Measurements from ENCODE around the gene OSBPL10.
"Not testable (repeated sequence)": the region's sequence is repeated elsewhere in the genome, so short reads cannot be mapped to it uniquely, and the experiment has no call there.

The OSBPL10 gene

GRCh38 chr3:31804251-31805051 is 176.6 kb downstream of the OSBPL10 start:
- DNase-seq, result peak; percentile 38

- no peak for DNase-seq
Observed at GRCh38 chr3:31802981-31803740, 177.9 kb downstream of the OSBPL10 start.

- DNase-seq, result no peak
Observed at GRCh38 chr3:31800436-31800835, 180.6 kb downstream of the OSBPL10 start.

- no peak for DNase-seq
Observed at GRCh38 chr3:31798840-31799239, 182.2 kb downstream of the OSBPL10 start.

DNA sequence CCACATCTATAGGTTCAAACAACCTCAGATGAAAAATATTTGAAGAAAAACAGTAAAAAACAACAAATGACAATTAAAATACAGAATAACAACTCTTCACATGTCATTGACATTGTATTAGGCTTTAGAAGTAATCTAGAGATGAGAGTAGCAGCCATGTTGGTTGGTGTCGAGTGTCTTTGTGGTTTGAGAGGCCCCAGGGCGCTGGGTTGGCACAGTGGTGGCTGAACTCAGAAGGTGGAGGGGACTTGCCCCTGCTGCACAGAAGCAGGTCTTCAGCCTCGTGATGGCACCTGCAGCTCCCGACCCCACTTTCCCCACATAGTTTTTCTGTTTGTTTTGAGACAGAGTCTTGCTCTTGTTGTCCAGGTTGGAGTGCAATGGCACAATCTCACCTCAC is 187.2 kb downstream of the OSBPL10 start:
- DNase-seq, result no peak

DNA sequence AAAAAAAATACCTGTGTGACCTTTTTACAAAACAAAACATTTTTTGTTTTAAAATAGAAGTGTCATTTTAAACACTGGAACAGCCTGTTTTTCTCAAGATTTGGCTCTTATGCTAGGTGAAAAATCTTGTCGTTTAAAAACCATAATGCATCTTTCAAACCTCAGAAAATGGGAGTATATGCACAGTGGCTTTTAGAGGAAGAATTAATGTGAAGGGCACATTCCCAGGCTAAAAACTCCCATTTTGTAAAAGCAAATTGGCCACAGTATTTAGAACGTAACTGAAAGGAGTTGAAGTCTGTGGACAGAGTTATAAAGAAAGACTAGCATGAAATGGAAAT is 190.0 kb downstream of the OSBPL10 start:
- no peak for DNase-seq

GRCh38 chr3:31790193-31791089 is 190.6 kb downstream of the OSBPL10 start:
- DNase-seq, result peak; percentile 58

- DNase-seq, result no peak
Observed at GRCh38 chr3:31789429-31789828, 191.6 kb downstream of the OSBPL10 start.

- no peak for DNase-seq
Observed at GRCh38 chr3:31785734-31786133, 195.3 kb downstream of the OSBPL10 start.

DNA sequence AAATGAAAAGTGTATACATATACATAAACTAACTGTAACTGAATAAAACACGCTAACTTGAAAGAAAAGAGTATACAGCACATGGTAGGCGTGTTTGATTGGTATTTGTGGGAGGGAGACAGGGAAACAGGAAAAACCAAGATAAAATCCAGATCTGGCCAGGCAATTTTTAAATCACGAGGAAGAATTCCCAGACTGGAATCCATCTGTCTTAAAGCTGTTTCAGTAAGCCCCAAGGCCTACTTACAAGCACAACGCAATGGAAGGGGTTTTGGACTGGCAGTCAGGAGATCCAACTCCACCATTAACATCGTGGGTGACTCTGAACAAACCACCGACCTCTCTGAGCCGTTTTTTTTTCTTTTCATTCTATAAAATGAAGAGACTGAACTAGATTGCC is 195.8 kb downstream of the OSBPL10 start:
- DNase-seq, result no peak

GRCh38 chr3:31783851-31784250 is 197.2 kb downstream of the OSBPL10 start:
- not testable (repeated sequence) for DNase-seq

- DNase-seq, result not testable (repeated sequence)
Observed at GRCh38 chr3:31782306-31782705, 198.8 kb downstream of the OSBPL10 start.

- DNase-seq, result no peak
Observed at GRCh38 chr3:31779514-31779913, 201.5 kb downstream of the OSBPL10 start.

GRCh38 chr3:31777887-31778286 is 203.2 kb downstream of the OSBPL10 start:
- DNase-seq, result peak; percentile 7

DNA sequence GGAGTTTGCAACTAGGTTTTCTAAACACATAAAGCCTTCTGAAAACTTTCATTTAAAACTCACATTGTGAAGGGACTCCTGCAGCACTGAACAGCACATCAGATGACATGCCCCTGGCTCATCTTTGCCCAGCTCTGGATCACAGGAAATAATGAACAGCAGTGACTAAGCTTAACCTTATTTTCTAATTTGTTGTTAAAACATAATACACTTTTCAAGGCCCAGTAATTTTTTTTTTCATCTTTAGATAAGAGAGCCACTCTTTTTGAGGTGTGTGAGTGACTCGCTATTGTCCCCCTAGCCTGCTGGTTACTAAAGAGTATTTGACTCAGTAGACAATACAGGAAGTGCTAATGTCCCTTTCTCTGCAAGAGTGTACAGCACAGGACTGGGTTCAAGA is 204.0 kb downstream of the OSBPL10 start:
- DNase-seq, result no peak

DNA sequence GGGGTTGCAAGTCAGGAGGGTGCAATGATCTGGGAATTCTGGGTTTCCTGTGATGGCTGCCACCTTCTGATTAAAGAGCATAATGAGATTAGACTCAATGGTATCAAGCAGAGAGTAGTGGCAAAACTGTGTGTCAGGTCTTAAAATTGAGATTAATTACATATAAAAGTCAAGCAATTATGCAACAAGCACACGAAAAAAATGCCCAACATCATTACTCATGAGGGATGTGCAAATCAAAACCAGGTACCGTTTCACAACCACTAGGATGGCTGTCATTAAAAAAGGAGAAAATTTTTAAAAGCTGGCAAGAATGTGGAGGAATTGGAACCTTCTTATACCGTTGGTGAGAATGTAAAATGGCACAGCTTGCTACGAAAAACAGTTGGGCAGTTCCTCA is 205.0 kb downstream of the OSBPL10 start:
- DNase-seq, result peak; percentile 14

GRCh38 chr3:31775383-31775782 is 205.7 kb downstream of the OSBPL10 start:
- DNase-seq, result no peak

DNA sequence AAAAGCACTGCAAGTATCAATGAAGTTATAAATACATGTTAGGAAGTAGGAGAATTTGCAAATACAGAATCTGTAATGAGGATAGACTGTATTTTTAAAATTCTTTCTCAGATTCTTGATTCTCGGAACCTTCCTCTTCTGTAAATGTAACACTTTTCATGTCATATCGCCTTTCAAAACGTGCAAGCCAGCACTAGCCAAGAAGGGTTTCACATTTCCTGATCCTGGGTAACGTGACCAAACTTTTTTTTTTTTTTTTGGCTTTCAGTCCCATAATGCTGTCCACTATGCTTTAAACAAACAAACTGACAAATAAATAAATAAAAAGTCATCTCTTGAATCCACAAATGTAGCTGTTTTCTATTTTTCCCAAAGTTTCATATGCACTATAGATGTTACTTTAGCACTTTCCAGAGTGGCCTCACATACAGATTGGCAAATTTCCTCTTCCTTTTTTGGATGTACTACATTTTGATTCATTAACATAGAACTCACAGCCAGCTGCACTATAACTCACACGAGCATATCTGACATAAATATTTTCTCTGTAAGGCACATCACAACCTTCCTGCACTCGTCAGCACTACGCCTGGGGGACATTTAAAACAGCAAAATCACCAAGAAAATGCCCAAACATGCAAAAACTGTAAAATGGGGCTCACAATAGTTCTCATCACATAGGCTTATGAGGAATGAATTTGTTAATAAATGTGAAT is 208.1 kb downstream of the OSBPL10 start:
- DNase-seq, result no peak

GRCh38 chr3:31772272-31772671 is 208.8 kb downstream of the OSBPL10 start:
- DNase-seq, result no peak

- DNase-seq, result no peak
Observed at GRCh38 chr3:31770822-31771326, 210.2 kb downstream of the OSBPL10 start.

DNA sequence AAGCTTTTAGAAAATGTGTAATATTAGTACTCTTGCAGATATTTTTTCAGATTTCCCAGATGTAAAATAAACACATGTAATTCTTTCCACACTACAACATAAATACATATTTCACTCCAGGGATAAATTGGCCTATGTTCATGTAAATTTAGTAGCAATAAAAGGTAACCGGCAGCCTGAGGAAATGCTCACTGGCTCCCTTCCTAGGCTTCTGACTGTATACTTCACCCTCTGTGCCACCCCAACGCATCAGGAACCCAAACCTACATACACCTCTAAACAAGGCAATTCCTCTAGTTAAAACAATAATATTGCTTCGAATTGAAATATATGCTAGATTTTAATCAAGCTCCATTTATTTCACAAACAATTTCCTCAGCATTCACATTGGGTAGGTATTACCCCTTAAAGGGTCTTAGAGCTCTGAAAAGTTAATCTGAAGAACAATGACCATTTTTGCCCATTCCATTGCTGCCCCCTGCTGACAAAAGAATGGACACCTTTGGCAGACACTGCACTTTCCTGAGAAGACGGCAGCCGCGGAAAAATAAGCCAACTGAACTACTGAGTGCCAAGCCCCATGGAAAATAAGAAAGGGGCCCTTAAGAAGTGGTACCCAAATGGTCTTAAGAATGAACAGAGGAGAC is 212.5 kb downstream of the OSBPL10 start:
- DNase-seq, result peak; percentile 22

GRCh38 chr3:31767920-31768319 is 213.1 kb downstream of the OSBPL10 start:
- DNase-seq, result no peak

Data from NCI-H69 (cell line).